Eye (tissue), 1 donor: ENCODE measurements around the gene KMT2A.

Experiments
- DNase-seq: peaks from one replicate; pipeline ENCODE4 v3.0.0-alpha.2; 2015

The KMT2A gene

DNA sequence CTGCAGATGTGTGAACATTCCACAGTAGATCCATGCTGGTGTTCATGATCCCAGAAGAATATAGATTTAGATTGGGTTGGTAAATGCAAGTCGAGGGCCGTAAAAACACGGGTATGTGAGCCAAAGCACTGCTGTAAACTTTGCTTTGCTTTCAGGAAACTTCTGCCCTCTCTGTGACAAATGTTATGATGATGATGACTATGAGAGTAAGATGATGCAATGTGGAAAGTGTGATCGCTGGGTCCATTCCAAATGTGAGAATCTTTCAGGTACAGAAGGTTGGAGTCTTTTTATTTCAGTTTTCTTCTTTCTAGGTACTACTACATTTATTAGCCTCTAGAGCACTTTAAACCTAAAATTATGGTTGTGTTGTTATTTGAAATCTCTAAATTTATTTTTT lies 54.7 kb downstream of the KMT2A start:
- DNase-seq: no peak

GRCh38 chr11:118497831-118498230 lies 61.5 kb downstream of the KMT2A start:
- no peak for DNase-seq

DNA sequence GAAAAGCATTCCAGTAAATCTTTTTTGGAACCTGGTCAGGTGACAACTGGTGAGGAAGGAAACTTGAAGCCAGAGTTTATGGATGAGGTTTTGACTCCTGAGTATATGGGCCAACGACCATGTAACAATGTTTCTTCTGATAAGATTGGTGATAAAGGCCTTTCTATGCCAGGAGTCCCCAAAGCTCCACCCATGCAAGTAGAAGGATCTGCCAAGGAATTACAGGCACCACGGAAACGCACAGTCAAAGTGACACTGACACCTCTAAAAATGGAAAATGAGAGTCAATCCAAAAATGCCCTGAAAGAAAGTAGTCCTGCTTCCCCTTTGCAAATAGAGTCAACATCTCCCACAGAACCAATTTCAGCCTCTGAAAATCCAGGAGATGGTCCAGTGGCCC lies 66.9 kb downstream of the KMT2A start:
- no peak for DNase-seq

- no peak for DNase-seq
Measured at GRCh38 chr11:118511601-118512000, 75.3 kb downstream of the KMT2A start.

DNA sequence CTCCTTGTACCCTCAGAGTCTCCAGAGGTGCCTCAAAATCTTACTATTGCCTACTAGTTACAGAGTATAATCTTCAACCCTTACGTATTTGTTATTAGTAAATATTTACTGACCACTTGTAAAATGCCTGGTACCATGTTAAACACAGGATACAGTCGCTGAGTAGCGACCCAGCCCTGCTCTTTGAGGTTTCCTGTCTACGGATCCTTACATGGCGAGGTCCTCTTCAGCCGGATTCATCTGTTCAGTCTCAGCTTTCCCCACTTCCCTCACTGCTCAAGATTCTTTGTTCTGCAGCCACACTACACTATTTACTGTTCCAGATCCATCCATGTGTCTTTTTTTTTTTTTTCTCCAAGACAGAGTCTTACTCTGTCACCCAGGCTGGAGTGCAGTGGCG lies 77.8 kb downstream of the KMT2A start:
- DNase-seq: no peak

- DNase-seq: no peak
Measured at GRCh38 chr11:118519549-118519948, 83.3 kb downstream of the KMT2A start.

- DNase-seq: no peak
Measured at GRCh38 chr11:118521892-118522311, 85.6 kb downstream of the KMT2A start.

GRCh38 chr11:118522571-118523072 lies 86.3 kb downstream of the KMT2A start:
- DNase-seq: no peak

- DNase-seq: no peak
Measured at GRCh38 chr11:118524356-118524755, 88.1 kb downstream of the KMT2A start.

DNA sequence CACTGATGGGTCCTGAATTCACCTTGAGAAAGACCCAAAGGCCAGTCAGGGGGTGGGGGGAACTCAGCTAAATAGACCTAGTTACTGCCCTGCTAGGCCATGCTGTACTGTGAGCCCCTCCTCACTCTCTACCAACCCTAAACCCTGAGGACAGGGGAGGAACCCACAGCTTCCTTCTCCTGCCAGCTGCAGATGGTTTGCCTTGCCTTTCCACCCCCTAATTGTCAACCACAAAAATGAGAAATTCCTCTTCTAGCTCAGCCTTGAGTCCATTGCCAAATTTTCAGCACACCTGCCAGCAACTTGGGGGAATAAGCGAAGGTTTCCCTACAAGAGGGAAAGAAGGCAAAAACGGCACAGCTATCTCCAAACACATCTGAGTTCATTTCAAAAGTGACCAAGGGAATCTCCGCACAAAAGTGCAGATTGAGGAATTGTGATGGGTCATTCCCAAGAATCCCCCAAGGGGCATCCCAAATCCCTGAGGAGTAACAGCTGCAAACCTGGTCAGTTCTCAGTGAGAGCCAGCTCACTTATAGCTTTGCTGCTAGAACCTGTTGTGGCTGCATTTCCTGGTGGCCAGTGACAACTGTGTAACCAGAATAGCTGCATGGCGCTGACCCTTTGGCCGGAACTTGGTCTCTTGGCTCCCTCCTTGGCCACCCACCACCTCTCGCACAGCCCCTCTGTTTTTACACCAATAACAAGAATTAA lies 88.6 kb downstream of the KMT2A start:
- no peak for DNase-seq

DNA sequence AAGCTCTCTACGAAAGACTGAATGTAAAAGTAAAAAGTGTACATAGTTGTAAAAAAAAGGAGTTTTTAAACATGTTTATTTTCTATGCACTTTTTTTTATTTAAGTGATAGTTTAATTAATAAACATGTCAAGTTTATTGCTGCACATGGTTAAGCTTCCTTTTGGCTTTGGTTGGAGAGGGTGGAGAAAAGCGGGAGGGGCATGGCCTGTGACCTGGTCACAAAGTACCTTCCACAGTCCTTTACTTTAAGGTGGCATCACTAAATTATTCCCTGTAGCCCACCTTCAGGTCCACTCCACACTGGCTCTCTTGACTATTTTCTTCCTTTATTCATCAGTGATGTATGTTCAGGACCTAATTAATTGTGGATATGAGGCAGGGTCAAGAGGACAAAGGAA lies 90.4 kb downstream of the KMT2A start:
- no peak for DNase-seq

DNA sequence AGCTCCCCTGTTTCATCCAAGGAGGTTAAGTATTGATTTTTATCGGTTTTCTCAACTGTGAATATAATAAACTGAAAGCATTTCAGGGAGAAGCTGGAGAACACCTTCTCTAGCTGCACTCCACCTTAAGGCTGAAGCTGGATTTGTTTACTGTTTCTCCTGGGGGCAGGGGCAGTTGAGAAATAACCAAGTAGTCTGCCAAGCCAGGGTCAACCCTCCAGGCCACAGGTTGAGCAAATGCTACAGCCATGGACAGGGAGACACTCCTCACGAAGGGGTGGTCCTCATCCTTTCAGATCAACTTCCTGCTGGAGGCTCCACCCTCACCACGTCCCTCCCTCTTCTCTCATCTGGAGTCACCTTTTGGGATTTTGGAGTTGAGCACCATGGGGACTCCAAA lies 90.8 kb downstream of the KMT2A start, which contains the start of gene TTC36:
TSS of gene TTC36 (plus strand) at position 366 of the 400 bp plus-strand sequence. CDS start at position 387, 21 bp downstream.
- no peak for DNase-seq

- no peak for DNase-seq
Measured at GRCh38 chr11:118528511-118528910, 92.2 kb downstream of the KMT2A start.

DNA sequence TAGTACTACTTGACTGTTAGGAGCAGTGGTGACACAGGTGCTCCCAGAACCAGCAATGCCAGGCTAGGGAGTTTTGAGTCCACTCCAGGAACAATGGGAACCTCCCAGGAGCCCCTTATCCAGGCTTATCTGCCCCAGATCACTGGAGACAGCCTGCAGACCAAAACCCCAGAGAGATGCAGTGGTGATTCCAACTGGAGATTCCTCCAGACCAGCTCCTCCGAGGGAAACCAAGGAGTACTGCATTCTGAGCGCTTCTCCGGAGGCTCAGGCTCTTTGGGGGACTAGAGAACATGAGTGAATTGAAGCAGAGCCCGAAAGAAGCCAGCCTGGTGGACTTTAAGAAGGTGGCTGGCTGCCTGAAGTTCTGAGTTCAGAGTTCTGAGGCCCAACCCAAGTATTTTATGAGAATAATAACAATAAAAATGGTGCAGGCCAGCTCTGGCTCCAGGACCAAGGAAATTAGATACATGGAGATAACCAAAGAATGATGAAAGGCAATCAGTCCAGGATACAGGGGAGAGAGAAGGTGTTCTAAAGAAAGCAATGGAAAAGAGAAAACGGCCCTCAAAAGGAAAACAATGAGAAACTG lies 93.4 kb downstream of the KMT2A start:
- peak; percentile 21 for DNase-seq

DNA sequence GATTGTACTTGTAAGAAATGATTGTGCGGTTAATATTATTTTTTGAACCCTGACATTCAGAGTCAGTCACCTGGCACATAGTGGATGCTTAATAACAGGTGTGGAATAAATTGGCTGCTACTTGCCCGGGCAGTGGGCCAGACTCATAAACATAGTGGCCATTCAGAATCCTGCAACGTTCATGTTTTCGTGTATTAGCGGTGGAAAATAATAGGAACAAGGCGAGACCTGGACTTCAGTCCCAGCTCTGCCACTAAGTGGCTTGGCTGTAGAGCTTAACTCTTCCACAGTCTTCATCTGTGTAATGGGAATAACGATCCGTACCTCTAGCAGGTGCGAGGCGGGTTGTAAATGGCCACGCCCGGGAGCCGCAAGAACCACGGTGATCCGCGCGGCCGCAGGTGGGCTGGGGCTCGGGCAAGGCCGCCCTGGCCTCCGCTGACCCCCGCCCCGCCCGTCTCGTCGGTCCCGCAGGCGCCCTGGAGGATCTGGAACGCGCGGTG lies 93.9 kb downstream of the KMT2A start:
- DNase-seq: peak; percentile 55

DNA sequence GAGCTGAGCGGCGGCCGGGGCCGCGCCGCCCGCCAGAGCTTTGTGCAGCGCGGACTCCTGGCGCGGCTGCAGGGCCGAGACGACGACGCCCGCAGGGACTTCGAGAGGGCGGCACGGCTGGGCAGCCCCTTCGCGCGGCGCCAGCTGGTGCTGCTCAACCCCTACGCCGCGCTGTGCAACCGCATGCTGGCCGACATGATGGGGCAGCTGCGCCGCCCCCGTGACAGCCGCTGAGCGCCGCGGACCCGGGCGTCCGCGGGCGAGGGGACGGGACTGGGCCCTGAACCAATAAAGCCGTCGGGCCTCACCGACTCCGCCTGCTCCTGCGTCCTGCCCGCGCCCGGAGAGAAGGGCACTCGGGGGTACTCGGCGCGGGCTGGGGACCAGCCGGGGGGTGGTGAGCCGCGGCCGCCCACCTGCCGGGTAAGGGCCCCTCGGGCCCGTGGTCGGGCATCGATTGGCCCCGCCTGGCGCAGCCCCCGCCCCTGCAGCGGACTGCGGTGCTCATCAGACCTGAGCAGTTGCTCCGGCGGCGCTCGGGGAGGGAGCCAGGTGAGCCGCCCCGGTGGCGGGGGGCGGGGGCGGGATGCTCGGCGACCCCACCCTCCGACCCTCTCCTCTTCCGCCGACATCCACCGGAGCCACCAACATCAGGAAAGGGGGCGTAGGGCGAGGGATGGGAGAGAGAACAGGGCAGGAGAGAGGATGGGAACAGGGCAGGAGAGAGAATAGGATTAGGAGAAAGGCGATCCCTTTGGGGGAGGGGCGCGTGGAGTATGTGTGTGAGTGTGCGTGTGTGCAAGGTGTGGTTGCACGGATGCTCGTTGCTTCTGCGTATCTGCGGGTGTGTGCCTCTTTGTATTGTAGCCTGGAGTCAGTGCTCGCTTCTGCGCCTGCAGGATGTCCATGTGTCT lies 94.6 kb downstream of the KMT2A start, which contains the start of gene TMEM25:
TSS of gene TMEM25 (plus strand) at position 510 of the 914 bp plus-strand sequence. CDS start 610 bp downstream, outside the sequence.
- peak; percentile 84 for DNase-seq

GRCh38 chr11:118531597-118532084 lies 95.3 kb downstream of the KMT2A start:
- no peak for DNase-seq

- DNase-seq: no peak
Measured at GRCh38 chr11:118532091-118532490, 95.8 kb downstream of the KMT2A start.

GRCh38 chr11:118532852-118533768 lies 96.8 kb downstream of the KMT2A start:
- no peak for DNase-seq

GRCh38 chr11:118533769-118534729 lies 97.8 kb downstream of the KMT2A start:
- DNase-seq: no peak
